Measurements from ENCODE around the gene KCNJ9.

The KCNJ9 gene

GRCh38 chr1:160128636-160129035 lies 47.3 kb downstream of the KCNJ9 start:
- Histone ChIP-seq H3K27me3 (replicated peaks) (no peaks in the 10 kb centered on the region), H3K27ac (no peak overlapping the region), H3K36me3 (replicated peaks) (no peaks in the 10 kb centered on the region), H3K4me3 (ENCODE audit: low read depth, low read length) (no peak overlapping the region)
- DNase-seq: no peak
- TF ChIP-seq CTCF (IDR thresholded peaks at IDR 0.05; ENCODE audit: low read depth, low read length, missing control alignments): no peak
- in situ Hi-C loops (cut with HindIII; ENCODE audit: low pct_ligation_motif_present, low sequenced_read_pairs): no loop called here

GRCh38 chr1:160129046-160129445 lies 47.7 kb downstream of the KCNJ9 start:
- Histone ChIP-seq H3K36me3 (replicated peaks) (no peaks in the 10 kb centered on the region), H3K27ac (no peak overlapping the region), H3K4me3 (ENCODE audit: low read depth, low read length) (no peak overlapping the region), H3K27me3 (replicated peaks) (no peaks in the 10 kb centered on the region)
- in situ Hi-C loops (cut with HindIII; ENCODE audit: low pct_ligation_motif_present, low sequenced_read_pairs): no loop called here
- no peak for DNase-seq
- no peak for TF ChIP-seq CTCF (IDR thresholded peaks at IDR 0.05; ENCODE audit: low read depth, low read length, missing control alignments)

- H3K4me3 ChIP-seq (ENCODE audit: low read depth, low read length): no peak overlapping the region
- H3K36me3 ChIP-seq (replicated peaks): no peaks in the 10 kb centered on the region
- in situ Hi-C loops (cut with HindIII; ENCODE audit: low pct_ligation_motif_present, low sequenced_read_pairs): no loop called here
- H3K27ac ChIP-seq: no peak overlapping the region
- H3K27me3 ChIP-seq (replicated peaks): no peaks in the 10 kb centered on the region
- no peak for TF ChIP-seq CTCF (IDR thresholded peaks at IDR 0.05; ENCODE audit: low read depth, low read length, missing control alignments)
- no peak for DNase-seq
Measured at GRCh38 chr1:160129558-160129957, 48.2 kb downstream of the KCNJ9 start.

- DNase-seq: no peak
- in situ Hi-C loops (cut with HindIII; ENCODE audit: low pct_ligation_motif_present, low sequenced_read_pairs): no loop called here
- Histone ChIP-seq H3K27ac (no peak overlapping the region), H3K36me3 (replicated peaks) (no peaks in the 10 kb centered on the region), H3K4me3 (ENCODE audit: low read depth, low read length) (no peak overlapping the region), H3K27me3 (replicated peaks) (no peaks in the 10 kb centered on the region)
- no peak for TF ChIP-seq CTCF (IDR thresholded peaks at IDR 0.05; ENCODE audit: low read depth, low read length, missing control alignments)
Measured at GRCh38 chr1:160129966-160130365, 48.6 kb downstream of the KCNJ9 start.

GRCh38 chr1:160130486-160130885 lies 49.1 kb downstream of the KCNJ9 start:
- Histone ChIP-seq H3K36me3 (replicated peaks) (no peaks in the 10 kb centered on the region), H3K27me3 (replicated peaks) (no peaks in the 10 kb centered on the region), H3K27ac (no peak overlapping the region), H3K4me3 (ENCODE audit: low read depth, low read length) (no peak overlapping the region)
- in situ Hi-C loops (cut with HindIII; ENCODE audit: low pct_ligation_motif_present, low sequenced_read_pairs): no loop called here
- TF ChIP-seq CTCF (IDR thresholded peaks at IDR 0.05; ENCODE audit: low read depth, low read length, missing control alignments): no peak
- no peak for DNase-seq

GRCh38 chr1:160130939-160131338 lies 49.6 kb downstream of the KCNJ9 start:
- no peak for DNase-seq
- no peak for TF ChIP-seq CTCF (IDR thresholded peaks at IDR 0.05; ENCODE audit: low read depth, low read length, missing control alignments)
- H3K36me3 ChIP-seq (replicated peaks): no peaks in the 10 kb centered on the region
- H3K27me3 ChIP-seq (replicated peaks): no peaks in the 10 kb centered on the region
- in situ Hi-C loops (cut with HindIII; ENCODE audit: low pct_ligation_motif_present, low sequenced_read_pairs): no loop called here
- H3K4me3 ChIP-seq (ENCODE audit: low read depth, low read length): no peak overlapping the region
- no peak overlapping the region for H3K27ac ChIP-seq
